HG02981 (cell line): ENCODE measurements around the gene BEST4.
"Not testable (repeated sequence)": the region's sequence is repeated elsewhere in the genome, so short reads cannot be mapped to it uniquely, and the experiment has no call there.

ENCODE experiments used
- ATAC-seq: cut with Tn5 transposase; IDR thresholded peaks from one replicate; pipeline ENCODE4 v1.9.1; 2021; ENCODE audit warnings: mild to moderate bottlenecking, moderate library complexity; ENCODE audit not compliant: unreplicated experiment

The BEST4 gene

GRCh38 chr1:44778705-44779576 lies 9.0 kb downstream of the BEST4 start:
- ATAC-seq: no peak

GRCh38 chr1:44777969-44778635 lies 9.9 kb downstream of the BEST4 start:
- no peak for ATAC-seq

GRCh38 chr1:44777547-44777946 lies 10.4 kb downstream of the BEST4 start:
- no peak for ATAC-seq

GRCh38 chr1:44776730-44777068 lies 11.3 kb downstream of the BEST4 start:
- no peak for ATAC-seq

- ATAC-seq: no peak
Measured at GRCh38 chr1:44775930-44776729, 11.8 kb downstream of the BEST4 start.

- peak; percentile 65 for ATAC-seq
Measured at GRCh38 chr1:44775078-44775929, 12.7 kb downstream of the BEST4 start, which contains the start of gene RPS8. TSS of gene RPS8 (plus strand) at chr1:44775540. CDS start at chr1:44775597, 57 bp downstream.

GRCh38 chr1:44766421-44766820 lies 21.5 kb downstream of the BEST4 start:
- ATAC-seq: not testable (repeated sequence)

GRCh38 chr1:44760876-44761275 lies 27.1 kb downstream of the BEST4 start:
- no peak for ATAC-seq

- ATAC-seq: no peak
Measured at GRCh38 chr1:44759077-44759476, 28.9 kb downstream of the BEST4 start.

- ATAC-seq: no peak
Measured at GRCh38 chr1:44757420-44757819, 30.6 kb downstream of the BEST4 start.

GRCh38 chr1:44747878-44748277 lies 40.1 kb downstream of the BEST4 start:
- no peak for ATAC-seq

- ATAC-seq: no peak
Measured at GRCh38 chr1:44743211-44743610, 44.8 kb downstream of the BEST4 start.

GRCh38 chr1:44740179-44740617 lies 47.8 kb downstream of the BEST4 start:
- no peak for ATAC-seq

- peak; percentile 96 for ATAC-seq
Measured at GRCh38 chr1:44739307-44740178, 48.4 kb downstream of the BEST4 start, which contains the start of gene KIF2C. TSS of gene KIF2C (plus strand) at chr1:44739837. CDS start at chr1:44739933, 96 bp downstream.

- ATAC-seq: not testable (repeated sequence)
Measured at GRCh38 chr1:44738953-44739306, 49.0 kb downstream of the BEST4 start.

- no peak for ATAC-seq
Measured at GRCh38 chr1:44735992-44736391, 52.0 kb downstream of the BEST4 start.

- ATAC-seq: no peak
Measured at GRCh38 chr1:44733784-44734183, 54.2 kb downstream of the BEST4 start.
